Peyer's patch (tissue), 4 donors: Measurements from ENCODE around the gene FBLL1.

Source experiments
- POLR2A ChIP-seq, 2 donors: fragments of 450-650 bp; IDR thresholded peaks; one replicate each; pipeline ENCODE4 v1.5.1; 2017; ENCODE audit warnings: antibody characterized with exemption in 2 of 2, mild to moderate bottlenecking in 2 of 2, moderate library complexity in 2 of 2
- TF ChIP-seq, protein P1 (sequence below), 6 experiments: fragments of 450-650 bp in 4 of 6; fragments of 200-600 bp in 2 of 6; sonication (generic) in 1 of 6; IDR thresholded peaks; one replicate each; pipeline ENCODE4 v1.5.1; 2017 to 2019; ENCODE audit warnings: antibody characterized with exemption in 6 of 6, mild to moderate bottlenecking in 3 of 6, moderate library complexity in 1 of 6

DNA sequence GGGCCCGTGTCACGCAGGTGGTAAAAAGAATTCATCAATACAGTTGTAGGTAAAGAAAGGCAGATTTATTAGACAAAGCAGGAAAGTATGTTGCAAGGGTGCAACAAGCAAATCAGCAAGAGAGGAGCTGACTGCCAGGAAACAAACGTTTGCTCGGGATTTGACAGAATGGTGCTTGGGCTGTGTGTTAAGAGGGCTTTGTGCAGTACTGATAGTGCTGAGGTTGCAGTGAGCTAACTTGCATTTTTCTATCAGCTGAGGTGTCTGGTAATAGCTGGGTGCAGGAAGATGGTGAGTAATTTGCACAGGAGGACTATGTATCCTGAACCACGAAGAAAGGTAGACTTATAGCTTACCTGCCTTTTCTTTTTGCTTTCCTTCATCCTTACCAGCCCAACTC is 46.7 kb upstream of the FBLL1 start:
- TF ChIP-seq, protein P1, sequence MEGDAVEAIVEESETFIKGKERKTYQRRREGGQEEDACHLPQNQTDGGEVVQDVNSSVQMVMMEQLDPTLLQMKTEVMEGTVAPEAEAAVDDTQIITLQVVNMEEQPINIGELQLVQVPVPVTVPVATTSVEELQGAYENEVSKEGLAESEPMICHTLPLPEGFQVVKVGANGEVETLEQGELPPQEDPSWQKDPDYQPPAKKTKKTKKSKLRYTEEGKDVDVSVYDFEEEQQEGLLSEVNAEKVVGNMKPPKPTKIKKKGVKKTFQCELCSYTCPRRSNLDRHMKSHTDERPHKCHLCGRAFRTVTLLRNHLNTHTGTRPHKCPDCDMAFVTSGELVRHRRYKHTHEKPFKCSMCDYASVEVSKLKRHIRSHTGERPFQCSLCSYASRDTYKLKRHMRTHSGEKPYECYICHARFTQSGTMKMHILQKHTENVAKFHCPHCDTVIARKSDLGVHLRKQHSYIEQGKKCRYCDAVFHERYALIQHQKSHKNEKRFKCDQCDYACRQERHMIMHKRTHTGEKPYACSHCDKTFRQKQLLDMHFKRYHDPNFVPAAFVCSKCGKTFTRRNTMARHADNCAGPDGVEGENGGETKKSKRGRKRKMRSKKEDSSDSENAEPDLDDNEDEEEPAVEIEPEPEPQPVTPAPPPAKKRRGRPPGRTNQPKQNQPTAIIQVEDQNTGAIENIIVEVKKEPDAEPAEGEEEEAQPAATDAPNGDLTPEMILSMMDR (IDR thresholded peaks at IDR 0.05): no peak
- TF ChIP-seq POLR2A (IDR thresholded peaks at IDR 0.05): no peak
